HG03103 (cell line): ENCODE data around the gene ECHDC1.

Source experiments
- ATAC-seq: cut with Tn5 transposase; IDR thresholded peaks from one replicate; pipeline ENCODE4 v1.9.1; 2021; ENCODE audit warnings: low read depth; ENCODE audit not compliant: unreplicated experiment

ECHDC1 gene

DNA sequence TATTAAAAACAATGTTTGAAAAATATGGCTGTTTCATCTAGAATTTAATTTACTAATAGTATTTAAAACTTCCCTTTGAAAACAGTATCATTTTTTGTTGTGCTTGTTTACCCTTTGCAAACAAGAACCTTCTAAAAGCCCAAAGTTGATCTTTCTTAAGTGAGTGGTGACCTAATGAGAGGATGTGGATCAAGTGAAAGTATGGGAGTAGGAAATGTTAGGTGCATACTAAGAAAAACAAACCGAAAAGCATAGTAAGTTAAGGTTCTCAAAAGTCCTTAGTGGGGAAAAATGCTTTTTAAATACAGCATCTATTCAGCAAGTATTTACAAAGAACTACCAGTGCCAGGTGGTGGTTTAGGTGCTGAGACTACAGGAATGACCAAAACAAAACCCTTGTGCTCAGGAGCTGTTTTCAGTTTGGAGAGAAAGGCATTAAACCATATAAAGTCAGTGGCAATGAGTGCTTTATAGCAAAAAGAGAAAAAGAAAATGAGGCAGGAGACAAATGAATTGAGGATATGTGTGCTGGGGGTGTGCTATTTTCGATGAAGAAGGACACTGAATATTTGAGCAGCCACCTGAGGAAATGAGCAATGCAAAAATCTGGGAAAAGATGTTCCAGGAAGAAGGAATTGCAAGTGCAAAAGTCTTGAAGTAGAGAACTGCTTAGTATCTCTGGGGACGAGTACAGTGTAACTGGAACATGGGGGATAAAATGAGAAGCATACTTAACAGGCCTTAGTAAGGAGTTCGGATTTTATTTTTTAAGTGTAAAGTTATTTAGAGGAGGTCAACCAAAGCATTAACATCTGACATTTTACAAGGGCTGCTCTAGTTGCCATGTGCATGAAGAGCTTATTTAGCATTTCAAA lies 52.8 kb downstream of the ECHDC1 start:
- ATAC-seq, result peak; percentile 50

DNA sequence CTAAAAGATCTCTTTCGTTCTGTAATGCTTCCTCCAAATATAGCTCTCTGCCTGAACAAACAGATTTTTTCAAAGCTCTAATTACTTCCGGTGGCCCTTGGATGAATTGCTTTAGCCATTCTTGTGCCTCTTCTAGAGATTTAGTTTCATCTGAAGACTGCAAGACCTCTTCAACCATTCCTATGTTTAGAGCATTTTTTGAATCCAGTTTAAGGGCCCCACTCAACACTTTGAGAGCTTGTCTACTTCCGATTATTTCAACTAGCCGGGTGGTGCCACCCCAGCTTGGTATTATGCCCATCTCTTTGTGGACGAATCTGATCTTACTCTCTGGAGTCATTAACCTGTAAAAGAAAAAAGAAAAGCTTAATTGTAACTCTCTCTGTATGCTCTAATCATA lies 53.5 kb downstream of the ECHDC1 start:
- ATAC-seq, result no peak

DNA sequence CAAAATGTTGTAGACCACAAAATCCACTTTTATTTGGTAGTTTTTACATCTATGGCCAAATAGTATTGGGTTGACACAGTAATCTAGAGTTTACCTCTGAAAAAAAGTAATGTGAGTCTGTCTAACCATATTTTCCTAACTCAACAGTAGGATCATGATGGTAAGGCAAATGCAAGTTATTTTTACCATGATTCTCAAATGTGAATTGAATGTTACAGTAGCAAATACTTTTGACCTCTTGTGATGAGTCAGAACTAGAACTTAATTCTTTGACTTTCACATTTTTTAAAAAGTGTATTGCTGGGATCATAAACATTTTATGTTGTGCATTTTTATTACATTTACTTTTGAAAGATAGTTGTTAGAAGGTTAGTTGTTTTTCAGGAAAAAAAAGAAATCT lies 54.7 kb downstream of the ECHDC1 start:
- ATAC-seq, result no peak

- no peak for ATAC-seq
Measured at GRCh38 chr6:127282184-127282583, 61.2 kb downstream of the ECHDC1 start.

GRCh38 chr6:127279815-127280214 lies 63.6 kb downstream of the ECHDC1 start:
- no peak for ATAC-seq

DNA sequence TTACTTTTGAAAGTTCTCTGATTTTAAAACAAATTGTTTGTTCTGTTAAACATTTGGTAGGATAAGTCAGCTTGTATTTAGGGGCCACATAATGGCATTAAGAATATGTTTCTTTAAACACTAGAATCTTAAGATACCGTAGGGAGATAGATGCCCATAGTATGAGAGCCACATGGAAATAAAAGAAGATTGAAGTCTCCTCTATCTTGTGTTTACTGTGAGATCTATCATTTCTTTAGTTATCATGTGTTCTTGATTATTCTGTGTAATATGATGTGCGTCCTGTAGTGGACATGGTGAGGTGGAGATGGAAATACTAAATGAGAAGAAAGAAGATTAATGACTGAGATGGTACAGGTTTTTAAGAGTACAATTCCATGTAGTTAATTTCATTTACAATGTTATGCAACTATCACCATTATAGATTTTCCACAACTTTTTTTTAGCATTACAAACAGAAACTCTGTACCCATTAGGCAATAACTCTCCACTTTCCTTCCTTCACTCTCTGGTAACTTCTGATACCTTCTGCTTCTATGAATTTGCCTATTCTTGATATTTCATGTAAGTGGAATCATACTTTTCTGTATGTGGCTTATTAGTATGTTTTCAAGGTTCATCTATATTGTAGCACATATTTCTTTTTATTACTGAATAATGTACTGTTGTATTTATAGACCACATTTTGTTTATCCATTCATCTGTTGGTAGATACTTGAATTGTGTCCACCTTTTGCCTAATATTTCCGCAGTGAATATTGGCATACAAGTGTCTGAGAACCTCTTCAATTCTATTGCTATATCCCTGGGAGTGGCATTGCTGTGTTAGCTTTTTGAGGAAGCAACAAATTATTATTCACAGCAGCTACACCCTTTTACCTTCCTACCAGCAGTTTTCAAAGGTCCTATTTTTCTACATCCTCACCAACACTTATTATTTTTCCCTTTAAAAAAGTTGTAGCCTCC lies 65.2 kb downstream of the ECHDC1 start:
- ATAC-seq, result no peak

DNA sequence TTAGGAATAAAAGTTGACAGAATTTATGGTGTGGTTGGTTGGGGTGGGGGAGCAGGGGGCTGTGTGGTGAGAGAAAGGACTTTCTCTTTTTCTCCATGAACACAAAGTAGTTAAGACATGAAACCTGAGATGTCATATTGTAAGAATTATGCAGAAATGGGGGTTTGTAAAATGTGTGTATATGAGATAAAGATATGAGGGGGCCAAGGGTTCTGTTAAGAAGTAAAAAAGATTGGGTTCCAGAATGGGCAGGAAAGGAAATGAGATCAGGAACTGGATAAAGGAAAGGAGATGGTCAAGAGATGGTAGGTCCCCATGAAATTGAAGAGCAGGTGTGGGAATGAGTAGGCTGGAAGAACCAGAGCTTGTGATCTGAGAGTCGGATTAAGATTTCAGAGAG lies 67.1 kb downstream of the ECHDC1 start:
- no peak for ATAC-seq

DNA sequence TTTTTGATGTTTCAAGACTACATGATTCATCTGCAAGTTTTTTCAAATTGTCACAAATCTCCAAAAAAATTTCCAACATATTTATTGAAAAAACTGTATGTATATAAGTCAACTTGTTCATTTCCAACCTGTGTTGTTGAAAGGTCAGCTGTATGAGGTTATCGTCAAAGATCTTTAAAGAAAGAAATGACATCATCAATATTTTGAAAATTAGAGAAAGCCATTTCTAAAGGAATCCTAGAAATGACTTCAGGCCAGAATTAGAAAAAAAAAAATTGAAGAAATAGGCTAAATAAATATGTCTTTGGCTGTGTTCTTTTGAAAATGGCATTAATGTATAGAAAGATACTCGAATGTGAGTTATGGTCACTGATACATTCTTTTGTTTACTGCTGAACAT lies 69.9 kb downstream of the ECHDC1 start:
- no peak for ATAC-seq

DNA sequence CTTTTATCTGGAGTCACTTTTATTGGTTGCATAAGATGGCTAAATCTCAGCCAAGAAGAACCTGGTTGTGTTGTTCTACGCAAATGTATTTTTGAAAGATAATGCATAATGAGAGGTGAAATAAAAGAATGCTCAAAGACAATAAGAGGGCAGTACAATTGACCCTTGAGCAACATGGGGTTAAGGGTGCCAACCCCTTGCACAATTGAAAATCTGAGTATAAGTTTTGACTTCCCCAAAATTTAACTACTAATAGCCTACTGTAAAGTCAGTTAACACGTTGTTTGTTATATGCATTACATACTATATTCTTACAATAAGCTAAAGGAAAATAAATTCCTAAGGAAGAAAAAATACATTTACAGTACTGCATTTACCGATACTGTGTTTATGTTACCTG lies 70.8 kb downstream of the ECHDC1 start:
- ATAC-seq, result no peak

GRCh38 chr6:127267646-127268625 lies 75.5 kb downstream of the ECHDC1 start:
- ATAC-seq, result no peak

DNA sequence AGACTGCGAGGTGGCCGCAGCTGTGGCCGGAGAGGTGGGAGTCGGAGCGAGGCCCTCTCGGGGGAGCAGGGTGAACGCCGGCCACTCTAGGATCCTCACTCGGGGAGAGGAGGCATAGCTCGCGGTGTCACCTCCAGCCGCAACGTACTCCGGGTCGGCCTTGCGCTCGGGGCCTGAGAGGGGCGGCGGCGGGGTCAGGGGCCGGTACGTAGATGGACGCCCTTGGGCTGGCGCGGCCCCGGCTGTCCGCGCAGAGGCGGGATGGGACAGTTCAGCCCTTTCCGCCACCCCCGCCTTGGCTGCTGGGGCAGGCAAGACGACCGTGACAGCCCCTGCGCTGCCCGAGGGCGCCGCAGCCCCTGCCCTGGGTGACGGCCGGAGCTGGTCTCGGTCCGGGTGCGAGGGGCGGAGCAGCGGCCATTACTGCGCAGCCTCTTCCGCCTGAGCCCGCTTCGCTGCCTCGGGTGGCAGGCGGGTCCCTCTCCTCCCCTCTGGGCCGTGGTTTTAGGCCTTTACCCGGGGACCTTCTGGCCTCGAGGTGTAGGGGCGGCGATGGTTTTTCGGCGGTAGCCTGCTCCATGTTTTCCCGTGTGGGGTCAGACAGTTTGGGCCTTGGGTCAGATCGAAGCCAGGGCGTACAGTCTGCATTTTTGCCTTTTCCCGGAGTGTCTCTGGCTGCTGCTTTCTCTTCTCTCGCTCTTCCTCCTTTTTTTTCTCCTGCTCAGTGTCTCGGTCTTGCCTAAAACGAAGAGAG lies 76.3 kb downstream of the ECHDC1 start:
- ATAC-seq, result peak; percentile 66

DNA sequence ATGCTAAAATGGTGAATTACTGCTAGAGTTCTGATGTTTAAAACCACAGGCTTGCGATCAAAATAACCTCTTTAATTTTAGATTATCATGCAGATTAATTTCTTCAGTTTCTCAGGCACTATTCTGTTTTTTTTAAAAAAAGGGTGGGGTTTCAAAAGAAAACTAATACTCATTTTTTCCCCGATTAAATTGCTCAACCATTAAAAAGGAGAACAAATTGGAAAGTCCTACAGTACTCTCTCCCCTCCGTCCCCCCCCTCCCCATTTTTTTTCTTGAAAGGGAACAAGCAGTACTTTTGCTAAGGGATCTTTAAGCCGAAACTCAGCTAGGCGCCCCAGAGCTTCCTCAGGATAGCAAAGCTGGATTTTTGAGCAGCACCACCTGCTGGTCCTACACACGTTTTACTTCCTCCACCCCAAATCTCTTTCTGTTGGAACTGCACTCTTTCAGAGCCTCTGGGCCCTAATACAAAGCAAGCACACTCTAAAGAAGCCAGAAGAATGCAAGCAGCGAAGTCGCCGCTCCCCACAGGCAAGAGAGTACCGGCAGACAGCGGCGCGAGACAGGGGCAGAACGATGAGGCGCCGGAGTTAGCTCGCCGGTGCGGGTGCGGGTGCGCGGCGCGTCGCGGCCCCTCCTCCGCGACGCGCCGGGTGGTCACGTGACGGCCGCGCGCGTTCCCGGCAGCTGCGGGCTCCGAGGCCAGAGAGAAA lies 77.1 kb downstream of the ECHDC1 start, which contains the start of gene RNF146:
TSS of gene RNF146 (plus strand) at position 687 of the 714 bp plus-strand sequence. CDS start 13,475 bp downstream, outside the sequence.
- peak; percentile 78 for ATAC-seq

DNA sequence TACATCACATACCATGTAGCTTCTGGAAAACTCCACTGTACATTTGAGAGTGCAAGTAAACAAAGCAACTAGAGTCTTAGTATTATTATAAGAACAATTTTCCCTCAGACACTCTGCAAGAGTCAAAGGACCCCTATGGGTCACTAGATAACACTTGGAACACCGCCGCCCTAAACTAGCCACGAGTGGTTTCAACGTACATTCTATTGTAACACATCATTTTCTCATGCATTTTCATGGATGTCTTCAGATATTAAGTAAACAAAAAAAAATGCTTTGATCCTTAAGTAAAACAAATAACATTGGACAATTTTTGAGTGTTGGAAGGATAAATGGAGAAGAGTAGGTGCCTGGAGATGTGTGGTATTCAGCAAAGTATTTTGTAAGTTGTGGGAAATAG lies 79.9 kb downstream of the ECHDC1 start:
- ATAC-seq, result no peak

GRCh38 chr6:127262896-127263295 lies 80.5 kb downstream of the ECHDC1 start:
- ATAC-seq, result no peak

DNA sequence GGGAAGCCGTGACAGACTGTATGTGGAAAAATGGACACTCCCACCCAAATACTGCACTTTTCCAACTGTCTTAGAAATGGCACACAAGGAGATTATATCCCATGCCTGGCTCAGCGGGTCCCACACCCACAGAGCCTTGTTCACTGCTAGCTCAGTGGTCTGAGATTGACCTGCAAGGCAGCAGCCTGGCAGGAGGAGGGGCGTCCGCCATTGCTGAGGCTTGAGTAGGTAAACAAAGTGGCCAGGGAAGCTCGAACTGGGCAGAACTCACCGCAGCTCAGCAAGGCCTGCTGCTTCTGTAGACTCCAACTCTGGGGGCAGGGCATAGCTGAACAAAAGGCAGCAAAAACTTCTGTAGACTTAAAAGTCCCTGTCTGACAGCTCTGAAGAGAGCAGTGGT lies 88.1 kb downstream of the ECHDC1 start:
- ATAC-seq, result no peak

GRCh38 chr6:127249621-127250020 lies 93.8 kb downstream of the ECHDC1 start:
- no peak for ATAC-seq

DNA sequence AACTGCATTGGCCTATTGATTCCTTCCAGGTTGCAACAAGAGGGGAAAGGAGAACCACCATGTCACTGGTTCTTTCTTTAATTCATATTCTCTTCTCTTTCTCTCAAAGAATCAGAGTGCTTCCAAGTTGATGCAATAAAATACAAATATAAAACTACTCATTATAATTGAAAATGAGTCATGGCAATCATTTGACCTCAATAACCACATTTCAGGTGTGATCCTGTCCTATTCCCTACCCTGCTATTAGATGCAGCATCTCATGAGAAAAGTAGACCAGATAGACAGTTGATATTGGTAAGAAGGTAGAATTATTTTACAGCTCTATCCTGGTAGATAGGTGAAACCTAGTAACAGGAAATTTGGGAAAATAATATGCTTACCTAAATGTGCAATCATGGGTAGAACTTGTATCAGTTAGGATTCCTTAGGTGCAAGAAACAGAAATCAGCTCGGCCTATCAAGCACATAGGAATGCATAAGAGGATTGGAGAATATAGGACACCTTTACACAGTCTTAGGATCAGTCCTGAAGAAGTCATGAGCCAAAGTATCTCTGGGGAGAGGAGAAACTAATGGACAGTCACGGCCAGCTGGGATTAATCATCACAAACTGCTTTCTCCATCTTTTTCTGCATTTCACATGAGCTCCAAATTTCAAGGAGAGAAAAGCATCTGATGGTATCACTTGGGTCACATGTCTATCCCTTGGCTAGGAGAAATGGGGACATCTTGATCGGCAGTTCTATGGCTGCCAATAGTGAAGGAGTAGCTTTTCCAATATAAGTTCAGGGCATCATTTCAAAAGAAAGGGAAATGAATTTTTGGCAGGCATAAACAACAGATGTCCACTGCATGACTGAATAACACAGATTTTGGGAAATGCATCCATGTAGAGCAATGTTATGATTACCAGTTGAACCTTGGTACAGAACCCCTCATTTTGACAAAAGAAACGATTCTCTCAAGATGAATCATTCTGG lies 96.0 kb downstream of the ECHDC1 start:
- ATAC-seq, result no peak

- no peak for ATAC-seq
Measured at GRCh38 chr6:127243501-127243900, 99.9 kb downstream of the ECHDC1 start.
